Embryonic facial prominence (tissue), 1 donor: ENCODE measurements around the gene CIB4.
"Not testable (repeated sequence)": the region's sequence is repeated elsewhere in the genome, so short reads cannot be mapped to it uniquely, and the experiment has no call there.

Experiments used
- DNase-seq: peaks from one replicate; pipeline ENCODE4 v3.0.0-alpha.2; 2016; ENCODE audit errors: extremely low spot score

The CIB4 gene

DNA sequence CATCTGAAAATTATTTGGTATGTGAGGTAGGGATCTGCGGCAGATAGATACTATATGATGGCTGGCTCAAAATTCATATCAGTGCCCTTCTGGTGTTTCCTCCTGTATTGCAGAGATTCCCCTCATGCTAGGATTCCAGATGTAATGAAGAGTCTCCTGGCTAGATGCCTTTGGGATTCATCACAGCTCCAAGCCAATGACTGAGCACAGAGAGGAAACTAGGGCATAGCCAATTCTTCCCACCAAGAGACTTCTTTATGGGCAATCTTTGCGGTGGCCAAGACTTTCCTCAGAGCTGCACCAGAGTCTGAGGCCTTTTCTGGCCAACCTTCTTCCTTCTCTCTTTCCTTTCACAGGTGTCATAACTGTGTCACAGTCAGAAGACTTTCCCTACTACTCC lies 25.5 kb upstream of the CIB4 start:
- DNase-seq: no peak

DNA sequence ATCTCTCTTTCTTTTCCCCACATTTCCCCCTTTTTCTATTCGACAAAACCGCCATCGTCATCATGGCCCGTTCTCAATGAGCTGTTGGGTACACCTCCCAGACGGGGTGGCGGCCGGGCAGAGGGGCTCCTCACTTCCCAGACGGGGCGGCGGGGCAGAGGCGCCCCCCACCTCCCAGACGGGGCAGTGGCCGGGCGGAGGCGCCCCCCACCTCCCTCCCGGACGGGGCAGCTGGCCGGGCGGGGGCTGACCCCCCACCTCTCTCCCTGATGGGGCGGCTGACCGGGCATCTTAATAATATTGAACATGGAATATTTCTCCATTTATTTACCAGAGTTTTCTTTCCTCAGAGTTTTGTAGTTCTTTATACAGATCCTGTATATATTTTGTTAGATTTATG lies 24.1 kb upstream of the CIB4 start:
- DNase-seq: not testable (repeated sequence)

GRCh38 chr2:26660363-26660962 lies 19.3 kb upstream of the CIB4 start:
- DNase-seq: no peak

DNA sequence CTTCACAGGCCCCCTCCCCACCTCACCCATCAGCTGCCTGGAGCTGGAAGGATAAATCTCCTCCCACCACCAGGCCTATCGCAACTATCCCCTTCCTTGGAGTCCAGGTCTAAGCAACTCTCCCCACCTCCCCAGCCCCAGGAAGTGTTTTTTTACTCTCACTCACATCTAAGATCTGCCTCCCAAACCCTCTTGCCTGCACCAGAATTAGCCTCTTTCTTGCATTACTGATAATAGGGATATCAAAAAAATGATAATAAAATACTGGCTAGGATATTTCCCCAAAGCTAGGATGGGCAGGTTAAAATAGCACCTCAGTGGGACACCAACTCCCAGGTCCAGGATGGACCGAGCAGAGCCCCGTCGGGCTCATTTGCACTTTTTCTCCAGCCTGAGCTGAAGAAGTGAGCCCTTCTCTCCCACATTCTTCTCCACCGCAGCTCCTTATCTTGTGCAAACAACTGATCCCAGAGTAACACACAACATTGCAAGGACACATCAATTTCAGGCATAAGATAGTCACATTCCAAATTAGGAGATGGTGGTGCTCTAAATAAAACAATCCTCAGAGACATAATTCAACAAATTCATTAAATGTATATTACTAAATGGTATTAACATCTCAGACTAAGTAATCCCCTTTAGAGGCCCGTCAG lies 17.7 kb upstream of the CIB4 start:
- DNase-seq: no peak

DNA sequence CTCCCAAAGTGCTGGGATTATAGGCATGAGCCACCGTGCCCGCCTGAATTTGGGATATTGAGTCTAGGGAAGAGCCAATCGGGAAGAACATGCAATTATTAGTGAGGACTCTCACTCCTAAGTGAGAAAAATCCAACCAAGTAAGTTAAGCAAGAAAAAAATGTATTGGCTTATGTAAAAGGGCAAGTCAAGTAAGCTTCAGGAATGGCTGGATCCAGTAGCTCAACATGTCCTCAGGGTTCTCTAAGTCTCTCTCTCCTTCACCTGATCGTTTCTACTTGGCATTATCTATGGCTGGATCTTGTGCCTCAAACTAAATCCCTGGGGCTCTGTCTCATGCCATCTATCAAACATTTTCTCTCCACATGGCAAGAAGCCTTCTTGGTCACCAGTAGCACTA lies 16.1 kb upstream of the CIB4 start:
- no peak for DNase-seq

GRCh38 chr2:26655611-26656195 lies 14.5 kb upstream of the CIB4 start:
- DNase-seq: no peak

DNA sequence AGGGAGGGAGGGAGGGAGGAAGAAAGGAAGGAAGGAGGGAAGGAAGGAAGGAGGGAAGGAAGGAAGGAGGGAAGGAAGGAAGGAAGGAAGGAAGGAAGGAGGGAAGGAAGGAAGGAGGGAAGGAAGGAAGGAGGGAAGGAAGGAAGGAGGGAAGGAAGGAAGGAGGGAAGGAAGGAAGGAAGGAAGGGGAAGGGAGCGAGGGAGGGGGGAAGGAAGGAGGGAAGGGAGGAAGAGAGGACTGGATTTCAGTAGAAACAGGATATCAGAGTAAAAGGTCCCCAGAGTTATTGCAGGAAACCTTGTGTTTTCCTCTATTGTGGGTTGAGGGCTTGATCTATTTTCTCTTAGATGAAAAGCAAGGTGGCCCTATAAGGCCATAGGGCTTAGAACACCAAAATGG lies 14.0 kb upstream of the CIB4 start:
- DNase-seq: not testable (repeated sequence)

GRCh38 chr2:26654061-26654340 lies 12.8 kb upstream of the CIB4 start:
- no peak for DNase-seq

GRCh38 chr2:26653207-26654060 lies 12.3 kb upstream of the CIB4 start:
- no peak for DNase-seq

GRCh38 chr2:26652361-26653041 lies 11.3 kb upstream of the CIB4 start:
- DNase-seq: peak; percentile 82

DNA sequence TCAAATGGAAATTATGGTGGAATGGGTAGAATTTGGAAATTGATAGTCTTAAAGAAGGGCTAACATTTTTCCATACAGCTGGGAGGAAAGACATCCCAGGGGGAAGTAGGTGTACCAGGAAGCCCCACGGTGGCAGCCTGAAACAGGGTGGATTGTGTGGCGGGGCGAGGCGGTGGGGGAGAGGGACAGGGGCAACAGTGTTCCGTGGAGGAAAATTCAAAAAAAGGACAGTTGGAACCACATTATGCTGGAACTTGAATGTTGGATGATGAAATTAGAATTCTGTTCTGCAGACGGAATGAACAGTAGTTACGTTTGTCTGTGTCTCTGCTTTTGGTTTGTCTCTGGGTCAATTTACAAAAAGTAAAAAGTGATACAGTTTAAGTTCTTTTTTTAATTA lies 10.6 kb upstream of the CIB4 start:
- no peak for DNase-seq

DNA sequence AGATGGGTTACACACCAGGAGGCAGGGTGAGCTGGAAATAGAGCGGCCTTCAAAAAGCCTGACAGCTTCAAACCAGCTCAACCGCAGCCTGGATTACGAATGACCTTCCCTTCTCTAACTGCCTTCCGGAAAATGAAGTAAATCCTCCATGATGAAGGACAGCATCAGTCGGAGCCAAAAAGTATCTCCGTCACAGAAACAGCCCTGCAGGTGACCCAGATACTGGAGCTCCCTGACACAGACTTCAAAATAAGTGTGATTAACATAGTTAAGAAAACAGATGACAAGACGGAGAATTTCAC lies 10.3 kb upstream of the CIB4 start:
- no peak for DNase-seq

- no peak for DNase-seq
Measured at GRCh38 chr2:26650713-26651469, 9.7 kb upstream of the CIB4 start.

GRCh38 chr2:26649992-26650712 lies 9.0 kb upstream of the CIB4 start:
- no peak for DNase-seq

DNA sequence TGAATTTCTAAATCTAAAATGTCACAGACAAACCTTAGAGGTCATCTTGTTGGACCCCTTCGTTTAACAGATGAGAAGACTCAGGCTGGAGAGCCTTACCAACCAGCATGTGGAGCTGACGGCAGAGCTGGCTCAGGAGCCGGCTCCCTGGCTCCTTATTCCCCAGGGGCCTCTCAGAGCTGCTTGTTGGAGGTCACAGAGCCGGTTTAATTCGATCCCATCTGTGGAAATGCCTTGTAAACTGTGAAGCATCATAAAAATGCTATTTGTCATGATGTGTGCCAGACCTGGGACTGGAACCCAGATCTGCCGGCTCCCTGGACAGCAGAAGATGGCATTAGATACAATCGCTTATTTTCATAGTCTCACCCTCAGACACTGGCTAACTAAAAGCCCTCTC lies 8.2 kb upstream of the CIB4 start:
- DNase-seq: no peak

DNA sequence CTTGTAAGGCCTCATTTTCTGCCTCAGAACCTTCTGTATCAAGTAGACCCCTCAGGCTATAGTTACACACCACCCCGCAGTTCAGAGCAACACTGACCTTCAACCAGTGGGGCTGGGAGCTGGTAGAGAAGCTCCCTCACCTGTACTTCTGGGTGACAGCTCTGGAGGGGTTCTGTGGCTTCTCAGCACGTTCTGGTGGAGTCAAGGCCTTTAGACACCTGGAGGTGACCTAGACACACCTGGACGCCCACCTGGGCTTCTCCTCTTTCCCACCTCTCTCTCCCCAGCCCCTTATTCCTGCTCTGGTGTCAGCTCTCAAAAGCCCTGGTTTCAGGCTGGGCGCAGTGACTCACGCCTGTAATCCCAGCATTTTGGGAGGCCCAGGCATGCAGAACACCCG lies 7.3 kb upstream of the CIB4 start:
- DNase-seq: no peak

DNA sequence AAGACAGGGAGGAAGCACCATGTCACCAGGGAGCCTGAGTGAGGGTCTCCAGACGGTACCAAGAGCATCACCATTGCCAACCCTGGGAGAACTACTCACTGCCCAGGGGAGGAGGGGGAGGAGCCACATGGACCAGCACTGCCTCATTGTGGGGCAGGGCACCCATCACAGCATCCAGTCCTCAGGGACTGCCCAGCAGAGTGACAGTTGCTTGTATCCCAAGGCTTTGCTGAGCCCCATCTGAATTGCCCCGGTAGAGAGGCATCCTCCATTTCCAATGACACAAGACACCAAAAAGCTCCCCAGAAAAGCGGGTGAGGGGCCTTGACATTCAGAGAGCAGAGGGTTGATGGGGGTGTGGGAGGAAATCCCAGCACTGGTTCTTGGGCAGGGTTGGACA lies 6.8 kb upstream of the CIB4 start:
- DNase-seq: no peak

GRCh38 chr2:26646986-26647672 lies 6.0 kb upstream of the CIB4 start:
- DNase-seq: no peak

DNA sequence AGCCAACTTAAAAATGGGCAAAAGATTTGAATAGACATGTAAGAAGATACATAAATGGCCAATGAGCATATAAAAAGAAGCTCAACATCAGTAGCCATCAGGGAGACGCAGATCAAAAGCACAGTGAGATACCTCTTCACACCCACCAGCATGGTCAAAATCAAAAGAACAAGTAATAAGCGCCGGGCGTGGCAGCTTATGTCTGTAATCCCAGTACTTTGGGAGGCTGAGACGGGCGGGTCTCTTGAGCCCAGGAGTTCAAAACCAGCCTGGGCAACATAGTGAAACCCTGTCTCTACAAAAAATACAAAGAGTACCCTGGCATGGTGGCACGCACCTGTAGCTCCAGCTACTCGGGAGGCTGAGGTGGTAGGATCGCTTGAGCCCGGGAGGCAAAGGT lies 4.6 kb upstream of the CIB4 start:
- no peak for DNase-seq

DNA sequence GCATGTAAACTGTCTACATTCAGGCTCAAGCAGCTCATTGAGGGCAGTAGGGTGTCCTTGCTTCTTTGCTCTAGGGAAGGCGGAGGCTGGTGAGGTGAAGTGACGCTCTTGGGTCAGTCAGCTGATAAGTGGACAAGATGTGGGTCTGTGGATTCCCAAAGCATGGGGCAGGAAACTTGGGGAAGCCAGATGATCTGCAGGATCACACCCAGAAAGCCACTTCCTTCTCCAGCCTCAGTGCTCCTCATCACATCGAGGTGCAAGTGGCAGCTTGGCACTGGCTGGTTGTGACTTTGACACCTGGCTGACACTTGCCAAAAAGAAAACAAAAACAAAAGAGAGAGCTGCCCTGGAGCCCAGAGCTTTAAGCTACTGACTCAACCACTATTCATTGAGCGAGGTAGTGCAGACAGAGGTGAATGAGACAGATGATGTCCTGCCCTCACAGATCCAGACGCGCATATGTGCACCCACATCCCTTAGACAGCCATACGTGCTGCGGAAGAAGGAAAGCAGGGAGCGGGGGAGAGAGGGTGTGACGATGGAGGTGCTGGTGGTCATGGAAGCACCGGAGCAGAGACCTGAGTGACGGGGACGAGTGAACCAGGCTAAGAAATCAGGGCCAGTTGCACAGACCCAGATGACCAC lies 3.1 kb upstream of the CIB4 start:
- DNase-seq: no peak
